Brain microvascular endothelial cell (primary cell): Measurements from ENCODE around the gene BMP3.

Experiments
- DNase-seq: peaks from one replicate; pipeline ENCODE4 v3.0.0-alpha.2; 2020
- H3K27ac ChIP-seq: fragments of 250-450 bp; sonication (Bioruptor Pico); 2 replicates; pipeline ENCODE4 v1.5.1; 2020; ENCODE audit warnings: mild to moderate bottlenecking, moderate library complexity
- H3K27me3 ChIP-seq: fragments of 250-450 bp; sonication (Bioruptor Pico); replicated peaks from 2 replicates; pipeline ENCODE4 v1.5.1; 2020; ENCODE audit warnings: mild to moderate bottlenecking
- H3K36me3 ChIP-seq: fragments of 250-450 bp; sonication (Bioruptor Pico); replicated peaks from 2 replicates; pipeline ENCODE4 v1.5.1; 2020; ENCODE audit warnings: mild to moderate bottlenecking
- H3K4me3 ChIP-seq: 2 replicates; pipeline ENCODE4 v1.5.1; 2011; ENCODE audit warnings: low read depth, mild to moderate bottlenecking, control low read depth, low read length, moderate library complexity
- CTCF ChIP-seq: IDR thresholded peaks from 2 replicates; pipeline ENCODE4 v1.5.1; 2011; ENCODE audit warnings: low read depth, mild to moderate bottlenecking, moderate library complexity, low read length, control low read depth, inconsistent platforms; ENCODE audit errors: missing control alignments
- in situ Hi-C: cut with HindIII; loops from 2 replicates; pipeline ENCODE4 v1.10.0; 2017; ENCODE audit warnings: low sequenced_read_pairs, low pct_ligation_motif_present

The BMP3 gene

GRCh38 chr4:81023484-81023883 lies 7.0 kb upstream of the BMP3 start:
- DNase-seq, result no peak
- in situ Hi-C loops, result no loop called here
- H3K27me3 ChIP-seq, result no peaks in the 10 kb centered on the region
- no peak overlapping the region for H3K27ac ChIP-seq
- TF ChIP-seq CTCF, result no peak
- H3K4me3 ChIP-seq, result no peak overlapping the region
- no peaks in the 10 kb centered on the region for H3K36me3 ChIP-seq

- in situ Hi-C loops, result loop anchor here (10.0 kb wide), 1 partner anchor 666 kb away; no protein-coding TSS in a partner anchor
- peak overlapping the region; percentile 41 for H3K4me3 ChIP-seq
- H3K36me3 ChIP-seq, result no peaks in the 10 kb centered on the region
- DNase-seq, result no peak
- no peak for TF ChIP-seq CTCF
- H3K27me3 ChIP-seq, result peaks cover 32% of the 10 kb centered on the region
- no peak overlapping the region for H3K27ac ChIP-seq
Measured at GRCh38 chr4:81030981-81031791, 678 bp downstream of the BMP3 start.

- Histone ChIP-seq H3K4me3 (no peak overlapping the region), H3K36me3 (no peaks in the 10 kb centered on the region), H3K27me3 (peaks cover 32% of the 10 kb centered on the region), H3K27ac (no peak overlapping the region)
- in situ Hi-C loops, result loop anchor here (10.0 kb wide), 1 partner anchor 667 kb away; no protein-coding TSS in a partner anchor
- no peak for TF ChIP-seq CTCF
- DNase-seq, result no peak
Measured at GRCh38 chr4:81031796-81032551, 1.5 kb downstream of the BMP3 start.

GRCh38 chr4:81032771-81033684 lies 2.5 kb downstream of the BMP3 start:
- TF ChIP-seq CTCF, result no peak
- peaks cover 32% of the 10 kb centered on the region for H3K27me3 ChIP-seq
- H3K36me3 ChIP-seq, result no peaks in the 10 kb centered on the region
- H3K27ac ChIP-seq, result no peak overlapping the region
- no peak overlapping the region for H3K4me3 ChIP-seq
- in situ Hi-C loops, result loop anchor here (10.0 kb wide), 1 partner anchor 668 kb away; no protein-coding TSS in a partner anchor
- DNase-seq, result no peak

- no peak for TF ChIP-seq CTCF
- no peak for DNase-seq
- H3K27ac ChIP-seq, result no peak overlapping the region
- in situ Hi-C loops, result loop anchor here (10.0 kb wide), 1 partner anchor 674 kb away; no protein-coding TSS in a partner anchor
- peaks cover 5% of the 10 kb centered on the region for H3K27me3 ChIP-seq
- no peak overlapping the region for H3K4me3 ChIP-seq
- H3K36me3 ChIP-seq, result no peaks in the 10 kb centered on the region
Measured at GRCh38 chr4:81038636-81039350, 8.3 kb downstream of the BMP3 start.
